Measurements from ENCODE around the gene RAB36.

The RAB36 gene

DNA sequence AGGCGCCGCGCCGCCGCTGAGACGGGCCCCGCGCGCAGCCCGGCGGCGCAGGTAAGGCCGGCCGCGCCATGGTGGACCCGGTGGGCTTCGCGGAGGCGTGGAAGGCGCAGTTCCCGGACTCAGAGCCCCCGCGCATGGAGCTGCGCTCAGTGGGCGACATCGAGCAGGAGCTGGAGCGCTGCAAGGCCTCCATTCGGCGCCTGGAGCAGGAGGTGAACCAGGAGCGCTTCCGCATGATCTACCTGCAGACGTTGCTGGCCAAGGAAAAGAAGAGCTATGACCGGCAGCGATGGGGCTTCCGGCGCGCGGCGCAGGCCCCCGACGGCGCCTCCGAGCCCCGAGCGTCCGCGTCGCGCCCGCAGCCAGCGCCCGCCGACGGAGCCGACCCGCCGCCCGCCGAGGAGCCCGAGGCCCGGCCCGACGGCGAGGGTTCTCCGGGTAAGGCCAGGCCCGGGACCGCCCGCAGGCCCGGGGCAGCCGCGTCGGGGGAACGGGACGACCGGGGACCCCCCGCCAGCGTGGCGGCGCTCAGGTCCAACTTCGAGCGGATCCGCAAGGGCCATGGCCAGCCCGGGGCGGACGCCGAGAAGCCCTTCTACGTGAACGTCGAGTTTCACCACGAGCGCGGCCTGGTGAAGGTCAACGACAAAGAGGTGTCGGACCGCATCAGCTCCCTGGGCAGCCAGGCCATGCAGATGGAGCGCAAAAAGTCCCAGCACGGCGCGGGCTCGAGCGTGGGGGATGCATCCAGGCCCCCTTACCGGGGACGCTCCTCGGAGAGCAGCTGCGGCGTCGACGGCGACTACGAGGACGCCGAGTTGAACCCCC lies 35.8 kb downstream of the RAB36 start:
- DNase-seq (ENCODE audit: low read depth in 4 of 4, low spot score in 1 of 4) = no peak

DNA sequence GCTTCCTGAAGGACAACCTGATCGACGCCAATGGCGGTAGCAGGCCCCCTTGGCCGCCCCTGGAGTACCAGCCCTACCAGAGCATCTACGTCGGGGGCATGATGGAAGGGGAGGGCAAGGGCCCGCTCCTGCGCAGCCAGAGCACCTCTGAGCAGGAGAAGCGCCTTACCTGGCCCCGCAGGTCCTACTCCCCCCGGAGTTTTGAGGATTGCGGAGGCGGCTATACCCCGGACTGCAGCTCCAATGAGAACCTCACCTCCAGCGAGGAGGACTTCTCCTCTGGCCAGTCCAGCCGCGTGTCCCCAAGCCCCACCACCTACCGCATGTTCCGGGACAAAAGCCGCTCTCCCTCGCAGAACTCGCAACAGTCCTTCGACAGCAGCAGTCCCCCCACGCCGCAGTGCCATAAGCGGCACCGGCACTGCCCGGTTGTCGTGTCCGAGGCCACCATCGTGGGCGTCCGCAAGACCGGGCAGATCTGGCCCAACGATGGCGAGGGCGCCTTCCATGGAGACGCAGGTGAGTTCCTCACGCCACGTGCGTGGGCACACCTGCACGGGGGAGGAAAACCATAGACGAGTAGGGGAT lies 36.5 kb downstream of the RAB36 start:
- DNase-seq (ENCODE audit: low read depth in 4 of 4, low spot score in 1 of 4) = no peak

DNA sequence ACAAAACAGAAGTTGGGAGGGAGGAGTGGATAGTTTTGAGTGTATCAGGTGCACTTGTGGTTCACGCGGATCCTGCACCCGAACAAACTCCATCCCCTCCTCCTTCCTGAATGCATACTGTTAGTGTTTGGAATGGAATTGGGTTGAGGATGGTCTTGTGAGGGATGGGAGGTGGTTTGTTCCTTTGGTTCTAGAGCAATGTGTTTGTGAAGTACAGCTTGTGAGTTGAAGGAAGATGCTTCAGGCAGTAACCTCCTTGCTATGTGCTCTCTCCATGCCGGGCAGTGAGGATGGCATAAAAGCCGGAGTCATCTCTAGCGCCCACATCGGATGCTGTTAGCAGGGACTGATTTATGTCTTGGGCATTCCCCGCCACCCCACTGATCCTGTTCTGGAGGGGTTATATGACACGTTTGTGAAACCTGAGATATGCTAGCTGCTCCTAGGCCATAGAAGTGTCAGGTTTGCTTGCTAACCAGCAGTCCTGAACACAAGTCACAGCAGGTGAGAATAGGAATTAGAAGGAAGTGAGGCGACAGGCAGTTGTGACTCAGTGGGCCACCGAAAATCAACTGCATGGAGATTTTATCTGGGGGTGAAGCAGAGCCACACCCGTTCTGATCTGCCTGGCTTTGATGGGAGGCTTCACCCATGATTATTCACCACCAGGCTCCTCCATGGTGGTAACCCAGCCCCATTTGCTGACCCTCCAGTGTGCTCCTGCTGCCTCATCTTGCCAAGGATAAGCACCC lies 37.2 kb downstream of the RAB36 start:
- DNase-seq (ENCODE audit: low read depth in 4 of 4, low spot score in 1 of 4) = peak; percentile 33 to 61 (median 42)

DNA sequence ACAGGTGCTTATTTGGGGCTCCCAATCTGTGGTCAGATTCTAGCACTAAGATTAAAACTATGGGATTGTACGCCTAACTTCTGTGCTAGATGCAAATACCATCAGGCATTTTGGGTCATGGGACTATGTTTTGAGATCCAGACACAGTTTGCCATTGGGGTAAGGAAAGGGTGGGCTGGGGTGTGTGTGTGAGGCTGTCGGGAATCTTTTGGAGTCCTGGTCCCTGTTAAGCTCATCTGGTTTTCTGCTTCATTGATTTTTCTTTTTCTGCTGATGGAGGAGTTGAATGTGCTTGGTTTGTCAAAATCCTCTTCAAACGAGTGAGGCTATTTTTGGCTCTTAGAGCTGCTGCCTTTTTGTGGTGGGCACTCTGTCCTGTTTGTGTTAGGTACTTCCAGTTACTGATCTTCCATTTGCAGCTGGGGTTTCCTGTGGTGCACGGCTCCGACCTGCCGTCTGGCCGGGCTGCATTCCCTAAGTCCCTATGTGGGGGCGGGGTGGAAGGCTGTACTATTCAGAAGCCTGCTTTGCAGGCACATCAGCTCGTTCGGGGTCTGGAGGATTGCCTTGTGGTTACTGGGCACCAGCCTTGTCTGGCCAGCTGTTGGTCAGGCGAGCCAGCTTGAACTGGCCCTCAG lies 37.9 kb downstream of the RAB36 start:
- no peak for DNase-seq (ENCODE audit: low read depth in 4 of 4, low spot score in 1 of 4)

DNA sequence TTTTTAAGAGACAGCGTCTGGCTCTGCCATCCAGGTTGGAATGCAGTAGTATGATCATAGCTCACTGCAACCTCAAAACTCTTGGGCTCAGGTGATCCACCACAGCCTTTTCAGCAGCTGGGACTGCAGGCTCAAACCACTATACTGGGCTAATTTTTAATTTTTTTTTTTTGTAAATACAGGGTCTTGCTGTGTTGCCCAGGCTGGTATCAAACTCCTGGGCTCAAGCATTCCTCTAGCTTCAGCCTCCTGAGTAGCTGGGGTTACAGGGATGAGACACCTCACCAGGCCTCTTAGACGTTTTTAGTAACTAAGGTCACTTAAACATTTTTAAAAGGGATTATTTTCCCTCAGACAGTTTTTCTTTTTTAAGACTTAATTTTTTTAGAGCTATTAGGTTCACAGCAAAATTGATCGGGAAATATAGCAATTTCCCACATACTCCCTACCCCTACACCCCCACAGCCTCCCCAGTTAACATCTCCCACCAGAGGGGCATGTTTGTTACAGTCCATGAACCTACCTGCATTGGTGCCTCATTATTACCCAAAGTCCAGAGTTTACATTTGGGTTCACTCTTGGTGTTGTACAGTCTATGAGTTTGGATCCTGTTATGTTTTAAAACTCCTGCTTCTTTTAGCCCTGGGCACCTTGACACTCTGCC lies 39.0 kb downstream of the RAB36 start:
- DNase-seq (ENCODE audit: low read depth in 4 of 4, low spot score in 1 of 4) = no peak

DNA sequence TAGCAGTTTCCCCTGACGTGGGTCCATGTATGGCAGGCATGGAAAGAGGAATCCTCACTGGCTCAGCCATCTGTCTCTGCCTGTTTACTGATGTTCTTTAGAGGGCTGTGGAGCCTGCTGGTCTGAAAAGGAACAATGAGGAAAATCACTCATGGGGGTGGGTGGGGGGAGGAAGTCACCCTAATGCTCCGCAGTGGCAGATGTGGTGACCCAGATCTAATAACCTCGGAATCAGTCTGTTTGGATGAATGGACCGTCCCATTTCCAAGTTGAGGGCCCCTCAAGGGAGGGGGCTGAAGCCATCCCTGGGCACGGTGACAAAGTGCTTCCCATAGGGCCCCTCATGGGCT lies 39.5 kb downstream of the RAB36 start:
- no peak for DNase-seq (ENCODE audit: low read depth in 4 of 4, low spot score in 1 of 4)

DNA sequence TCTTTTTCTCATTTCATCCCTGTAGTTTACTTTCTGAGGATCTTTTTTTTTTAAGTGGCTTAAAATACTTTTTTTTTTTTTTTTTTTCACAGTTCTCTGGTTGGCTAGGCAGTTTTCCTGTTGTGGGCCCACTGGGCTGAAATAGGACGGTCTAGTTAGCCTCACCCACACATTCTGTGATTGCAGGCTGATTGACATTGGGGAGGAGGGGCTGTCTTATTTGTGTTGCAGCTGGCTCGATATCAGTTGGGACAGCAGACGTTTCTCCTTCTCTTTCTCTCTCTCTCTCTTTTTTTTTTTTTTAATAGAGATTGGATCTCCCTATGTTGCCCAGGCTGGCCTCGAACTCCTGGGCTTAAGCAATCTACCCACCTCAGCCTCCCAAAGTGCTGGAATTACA lies 41.9 kb downstream of the RAB36 start:
- no peak for DNase-seq (ENCODE audit: low read depth in 4 of 4, low spot score in 1 of 4)

DNA sequence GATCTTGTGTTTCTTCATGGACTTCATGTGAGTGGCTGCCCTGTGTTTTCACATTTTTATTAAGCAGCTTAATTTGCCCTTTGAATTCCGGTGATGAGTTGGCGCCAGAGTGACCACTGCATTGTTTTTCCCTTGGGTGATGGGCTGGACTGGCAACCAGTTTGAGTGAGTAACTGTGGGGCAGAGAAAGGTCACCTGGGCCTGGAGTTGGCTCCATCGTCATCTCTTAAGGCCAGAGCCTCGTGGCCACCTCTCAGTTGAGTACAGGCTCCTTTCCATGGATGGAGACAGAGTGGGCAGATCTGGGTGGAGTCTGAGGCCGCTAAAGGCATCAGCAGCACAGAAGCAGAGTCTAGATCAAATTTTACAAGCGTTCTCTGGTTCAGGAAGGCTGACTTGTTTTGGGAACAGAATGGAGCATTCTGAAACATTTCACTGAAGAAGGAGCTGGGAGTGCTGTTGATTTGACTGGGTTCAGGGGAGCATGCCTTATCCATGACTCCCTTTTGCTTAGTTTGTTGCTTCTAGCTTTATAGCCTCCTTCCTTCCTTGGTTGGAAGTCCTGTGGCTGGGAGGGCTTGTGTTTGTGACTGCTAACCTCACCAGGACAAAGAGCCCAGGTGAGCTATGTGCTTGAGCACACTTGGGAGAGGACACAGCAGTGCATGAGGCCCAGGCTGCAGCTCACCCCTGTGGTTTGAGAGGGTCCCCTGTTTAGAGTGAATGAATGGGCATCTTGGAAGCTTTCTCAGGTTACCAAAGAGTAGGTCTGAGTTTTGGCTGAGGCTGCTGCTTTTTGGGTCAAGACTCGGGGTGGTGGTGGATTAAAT lies 42.8 kb downstream of the RAB36 start:
- DNase-seq (ENCODE audit: low read depth in 4 of 4, low spot score in 1 of 4) = no peak

DNA sequence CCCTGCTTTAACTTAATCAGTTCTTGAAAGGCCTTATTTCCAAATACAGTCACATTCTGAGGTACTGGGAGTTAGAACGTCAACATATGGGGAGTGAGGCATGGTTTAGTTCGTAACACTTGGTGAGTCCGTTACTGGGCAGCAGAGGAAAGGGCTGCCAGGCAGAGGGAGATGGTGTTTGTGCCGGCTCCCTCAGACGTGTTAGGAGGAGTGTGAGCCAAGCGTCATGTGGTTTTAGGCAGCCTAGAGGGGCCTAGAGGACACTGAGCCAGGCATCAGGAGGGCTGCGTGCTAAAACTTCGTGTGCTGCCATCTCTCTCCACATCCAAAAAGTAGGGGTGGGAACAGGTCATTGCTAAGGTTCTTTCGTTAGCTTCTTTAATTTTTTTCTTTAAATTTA lies 45.2 kb downstream of the RAB36 start:
- no peak for DNase-seq (ENCODE audit: low read depth in 4 of 4, low spot score in 1 of 4)

DNA sequence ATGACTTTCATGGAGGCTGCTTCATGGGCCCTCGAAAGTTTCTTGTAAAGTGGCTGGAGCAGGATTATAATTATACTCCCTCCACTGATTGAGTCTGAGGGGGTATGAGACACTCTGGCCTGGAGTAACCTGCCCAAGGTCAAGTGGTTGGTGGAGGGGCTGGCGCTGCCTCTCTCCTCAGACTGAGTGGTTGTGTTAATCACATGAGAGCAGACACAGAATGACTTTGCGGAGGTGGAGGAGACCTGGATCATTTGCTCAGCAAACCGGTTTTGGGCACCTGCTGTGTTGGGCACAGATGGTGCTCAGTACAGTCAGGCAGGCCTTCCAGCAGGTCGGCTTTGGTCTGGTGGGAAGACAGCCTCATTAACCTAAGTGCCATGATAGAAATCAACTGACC lies 46.9 kb downstream of the RAB36 start:
- no peak for DNase-seq (ENCODE audit: low read depth in 4 of 4, low spot score in 1 of 4)

DNA sequence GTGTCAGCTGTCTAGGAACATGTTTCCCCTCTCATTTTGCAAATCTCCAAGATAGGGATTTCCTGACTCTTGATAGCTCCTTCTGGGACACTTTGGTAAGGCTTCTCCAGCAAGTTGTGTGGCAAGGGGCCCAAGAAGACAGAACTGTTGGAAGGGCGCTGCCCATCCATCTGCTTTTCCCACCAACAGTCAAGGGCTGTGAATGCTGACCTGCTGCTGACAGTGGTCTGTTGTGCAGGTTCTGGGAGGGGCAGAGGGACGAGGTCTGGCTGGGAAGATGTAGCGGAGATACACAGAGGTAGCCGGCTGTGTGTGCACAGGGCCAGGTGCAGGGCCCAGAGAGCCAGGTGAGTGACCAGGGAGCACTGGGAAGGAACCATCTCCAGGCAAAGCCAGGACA lies 47.3 kb downstream of the RAB36 start:
- DNase-seq (ENCODE audit: low read depth in 4 of 4, low spot score in 1 of 4) = no peak

DNA sequence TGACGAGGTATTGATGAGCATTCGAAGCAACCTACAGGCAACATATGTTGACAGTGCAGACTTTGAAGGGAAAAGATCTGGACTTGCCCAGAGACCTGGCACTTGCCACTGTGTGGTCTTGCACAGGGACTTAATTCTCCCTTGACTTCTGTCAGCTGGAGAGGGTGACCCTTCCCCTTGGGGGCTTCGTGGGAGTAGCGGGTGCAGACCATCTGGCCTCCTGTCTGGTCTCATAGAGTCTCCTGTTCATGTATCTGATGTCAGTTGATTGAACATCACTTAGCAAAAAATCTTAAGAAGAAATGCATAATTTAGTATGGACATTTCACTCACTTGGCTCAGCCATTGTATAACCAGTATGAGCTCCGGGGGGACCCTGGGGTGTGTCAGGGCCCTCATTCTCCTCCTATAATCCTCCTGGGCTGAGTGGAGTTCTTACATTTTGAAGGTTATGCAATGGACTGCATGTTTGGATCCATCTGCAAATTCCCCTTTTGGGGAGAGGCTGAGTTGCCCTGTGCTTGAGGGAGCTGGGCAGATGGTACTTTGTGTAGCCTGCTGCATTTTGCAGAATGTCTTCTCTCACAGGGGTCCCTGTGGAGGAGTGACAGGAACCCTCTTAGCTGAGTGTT lies 48.0 kb downstream of the RAB36 start:
- DNase-seq (ENCODE audit: low read depth in 4 of 4, low spot score in 1 of 4) = no peak

DNA sequence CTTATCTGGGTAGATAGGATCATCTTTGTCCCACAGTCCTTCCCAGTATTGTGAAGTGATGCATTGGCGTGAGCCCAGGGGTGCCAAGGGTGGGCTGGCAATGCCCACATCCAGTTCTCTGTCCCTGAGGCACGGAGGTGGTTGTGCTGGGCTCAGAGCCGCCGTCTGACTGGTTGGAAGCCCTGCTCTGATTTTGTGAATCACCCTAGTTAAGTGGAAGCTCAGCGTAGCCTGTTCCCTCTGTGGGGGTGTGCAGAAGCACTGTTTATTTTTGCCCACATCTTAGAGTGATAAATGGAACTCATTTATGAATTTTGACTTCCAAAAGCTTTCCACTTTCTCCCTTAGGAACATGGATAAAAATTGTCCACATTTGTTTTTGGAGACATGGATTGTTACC lies 48.6 kb downstream of the RAB36 start:
- no peak for DNase-seq (ENCODE audit: low read depth in 4 of 4, low spot score in 1 of 4)

DNA sequence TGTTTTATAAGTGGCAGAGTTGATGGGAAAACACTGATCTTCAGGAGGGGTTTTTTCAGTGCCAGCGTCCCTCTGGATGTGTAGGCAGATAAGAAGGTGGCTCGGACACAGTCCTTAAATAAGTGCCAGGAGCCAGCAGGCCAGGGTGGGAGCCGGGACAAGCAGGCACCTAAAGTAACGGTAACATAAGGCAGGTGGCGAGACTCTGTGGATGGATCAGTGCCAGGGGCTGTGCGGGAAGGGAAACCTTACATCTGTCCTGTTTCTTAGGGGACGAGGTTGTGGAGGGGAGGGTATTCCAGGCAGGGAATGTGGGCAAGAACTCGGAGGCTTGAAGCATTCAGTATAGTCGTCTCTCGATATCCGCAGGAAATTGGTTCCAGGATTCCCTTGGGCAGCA lies 50.9 kb downstream of the RAB36 start:
- no peak for DNase-seq (ENCODE audit: low read depth in 4 of 4, low spot score in 1 of 4)

DNA sequence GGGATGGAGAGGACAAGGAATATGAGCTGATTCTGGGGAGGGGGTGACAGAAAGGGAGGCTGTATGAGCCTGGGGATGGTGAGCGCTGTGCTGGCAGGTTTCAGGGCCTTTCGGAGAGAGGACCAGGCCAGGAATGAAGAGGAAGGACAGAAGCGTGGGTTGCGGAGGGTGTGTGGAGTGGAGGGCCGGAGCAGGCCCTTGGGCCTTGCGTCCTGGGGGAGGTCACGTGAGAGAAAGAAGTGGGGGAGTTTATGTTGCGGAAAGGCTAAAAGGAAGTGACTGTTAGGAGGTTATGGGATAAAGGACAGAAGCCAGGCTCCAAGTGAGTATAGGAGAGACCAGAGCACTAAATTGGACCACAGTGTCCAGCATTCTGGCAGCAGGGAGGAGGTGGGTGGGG lies 52.6 kb downstream of the RAB36 start:
- no peak for DNase-seq (ENCODE audit: low read depth in 4 of 4, low spot score in 1 of 4)

DNA sequence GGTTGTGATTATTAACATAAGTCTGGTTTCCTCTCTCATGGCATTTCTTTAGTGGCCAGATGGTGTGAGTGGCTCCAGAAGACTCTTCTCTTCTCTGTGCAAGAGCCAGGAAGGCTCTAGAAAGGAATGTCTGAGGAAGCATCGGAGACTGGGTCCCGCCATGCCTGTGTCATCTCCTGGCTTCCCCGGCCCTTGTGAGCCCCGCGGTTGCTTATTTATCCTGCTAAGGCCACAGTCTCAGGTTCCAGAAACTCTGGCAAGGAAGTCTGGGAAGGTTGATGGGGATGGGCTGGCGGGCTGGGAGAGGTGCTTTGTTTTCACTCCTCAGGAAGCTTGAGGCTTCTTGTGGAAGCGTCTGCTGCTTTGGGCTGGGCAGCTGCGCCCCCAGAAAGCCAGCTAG lies 53.9 kb downstream of the RAB36 start:
- DNase-seq (ENCODE audit: low read depth in 4 of 4, low spot score in 1 of 4) = no peak

DNA sequence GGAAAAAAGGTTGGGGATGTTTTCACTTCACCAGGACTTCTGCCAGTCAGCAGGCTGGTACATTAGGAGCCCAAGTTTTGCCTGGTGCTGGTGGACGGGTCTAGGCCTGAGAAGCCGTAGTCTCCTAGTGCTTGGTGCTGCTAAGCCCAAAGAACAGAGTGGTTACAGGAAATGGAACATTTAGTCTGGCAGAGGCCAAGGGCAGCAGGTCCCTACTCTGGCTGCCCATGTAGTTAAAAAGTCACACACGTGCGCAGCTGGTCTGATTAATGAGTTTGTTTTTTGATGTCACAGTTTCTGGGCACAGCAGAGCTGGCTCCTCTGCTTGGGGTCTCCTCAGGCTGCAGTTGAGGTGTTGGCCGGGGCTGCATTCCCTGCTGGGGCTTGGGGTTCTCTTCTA lies 55.6 kb downstream of the RAB36 start:
- no peak for DNase-seq (ENCODE audit: low read depth in 4 of 4, low spot score in 1 of 4)

DNA sequence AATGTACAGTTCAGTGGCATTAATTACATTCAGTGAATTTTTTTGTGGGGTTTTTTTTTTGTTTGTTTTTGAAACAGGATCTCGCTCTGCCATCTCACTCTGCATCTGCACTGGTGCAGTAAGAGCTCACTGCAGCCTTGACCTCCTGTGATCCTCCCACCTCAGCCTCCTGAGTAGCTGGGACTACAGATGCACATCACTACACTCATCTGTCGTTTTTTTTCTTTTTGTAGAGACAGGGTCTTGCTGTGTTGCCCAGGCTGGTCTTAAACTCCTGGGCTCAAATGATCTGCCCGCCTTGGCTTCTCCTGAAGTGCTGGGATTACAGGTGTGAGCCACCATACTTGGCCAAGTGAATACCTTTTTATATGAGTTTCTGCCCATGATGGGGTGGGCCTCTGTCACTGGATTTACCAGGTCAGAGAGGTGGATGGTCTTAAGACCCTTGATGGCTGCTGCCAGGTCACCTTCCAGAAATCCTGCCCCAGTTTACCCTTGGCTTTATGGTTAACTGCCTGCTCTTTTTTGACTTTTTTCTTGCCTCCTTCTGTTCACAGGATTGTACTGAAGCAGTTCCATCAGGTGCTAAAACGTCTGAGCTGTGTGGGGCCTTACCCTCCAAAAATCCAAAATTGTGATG lies 57.7 kb downstream of the RAB36 start:
- no peak for DNase-seq (ENCODE audit: low read depth in 4 of 4, low spot score in 1 of 4)

DNA sequence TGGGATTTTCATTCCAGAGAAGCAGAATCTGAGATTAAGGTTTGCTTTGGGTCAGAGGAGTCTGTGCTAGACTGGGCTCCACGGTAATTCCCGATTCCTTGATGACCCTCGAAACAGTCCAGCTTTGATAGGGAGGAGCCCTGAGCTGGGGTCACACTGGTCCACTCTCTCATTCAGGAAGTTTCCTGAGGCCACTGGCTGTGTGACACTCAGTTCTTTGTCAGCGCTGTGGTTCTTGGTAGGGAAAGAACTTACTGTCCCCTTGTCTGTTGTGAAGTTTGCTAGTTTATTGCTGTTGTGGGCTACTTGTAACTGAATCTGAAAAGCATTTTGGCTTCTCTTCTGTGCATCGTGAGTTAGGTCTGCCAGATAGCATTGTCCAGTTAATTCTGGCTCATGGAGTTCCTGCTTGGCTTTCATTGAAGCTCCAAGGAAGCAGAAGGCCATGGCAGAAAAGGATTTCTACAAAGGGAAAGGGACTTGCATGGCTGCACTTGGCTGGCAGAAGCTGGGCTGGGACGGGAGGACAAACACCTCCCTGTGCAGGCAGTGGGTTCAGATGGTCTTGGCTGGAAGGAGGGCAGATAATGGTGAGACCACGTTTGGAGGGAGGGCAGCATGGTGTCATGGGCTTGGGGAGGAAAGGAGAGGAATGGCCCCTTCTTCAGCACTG lies 58.3 kb downstream of the RAB36 start:
- DNase-seq (ENCODE audit: low read depth in 4 of 4, low spot score in 1 of 4) = no peak

All from stimulated activated CD4-positive, alpha-beta T cell treated with anti-CD3 and anti-CD28 coated beads, Interleukin-1b, Interleukin-23, amount 100 ng/mL, for 24 hours (primary cell).